ENCODE results near the gene SLC46A3.
"Not testable (repeated sequence)": the region's sequence is repeated elsewhere in the genome, so short reads cannot be mapped to it uniquely, and the experiment has no call there.

SLC46A3 gene, protein sequence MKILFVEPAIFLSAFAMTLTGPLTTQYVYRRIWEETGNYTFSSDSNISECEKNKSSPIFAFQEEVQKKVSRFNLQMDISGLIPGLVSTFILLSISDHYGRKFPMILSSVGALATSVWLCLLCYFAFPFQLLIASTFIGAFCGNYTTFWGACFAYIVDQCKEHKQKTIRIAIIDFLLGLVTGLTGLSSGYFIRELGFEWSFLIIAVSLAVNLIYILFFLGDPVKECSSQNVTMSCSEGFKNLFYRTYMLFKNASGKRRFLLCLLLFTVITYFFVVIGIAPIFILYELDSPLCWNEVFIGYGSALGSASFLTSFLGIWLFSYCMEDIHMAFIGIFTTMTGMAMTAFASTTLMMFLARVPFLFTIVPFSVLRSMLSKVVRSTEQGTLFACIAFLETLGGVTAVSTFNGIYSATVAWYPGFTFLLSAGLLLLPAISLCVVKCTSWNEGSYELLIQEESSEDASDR

DNA sequence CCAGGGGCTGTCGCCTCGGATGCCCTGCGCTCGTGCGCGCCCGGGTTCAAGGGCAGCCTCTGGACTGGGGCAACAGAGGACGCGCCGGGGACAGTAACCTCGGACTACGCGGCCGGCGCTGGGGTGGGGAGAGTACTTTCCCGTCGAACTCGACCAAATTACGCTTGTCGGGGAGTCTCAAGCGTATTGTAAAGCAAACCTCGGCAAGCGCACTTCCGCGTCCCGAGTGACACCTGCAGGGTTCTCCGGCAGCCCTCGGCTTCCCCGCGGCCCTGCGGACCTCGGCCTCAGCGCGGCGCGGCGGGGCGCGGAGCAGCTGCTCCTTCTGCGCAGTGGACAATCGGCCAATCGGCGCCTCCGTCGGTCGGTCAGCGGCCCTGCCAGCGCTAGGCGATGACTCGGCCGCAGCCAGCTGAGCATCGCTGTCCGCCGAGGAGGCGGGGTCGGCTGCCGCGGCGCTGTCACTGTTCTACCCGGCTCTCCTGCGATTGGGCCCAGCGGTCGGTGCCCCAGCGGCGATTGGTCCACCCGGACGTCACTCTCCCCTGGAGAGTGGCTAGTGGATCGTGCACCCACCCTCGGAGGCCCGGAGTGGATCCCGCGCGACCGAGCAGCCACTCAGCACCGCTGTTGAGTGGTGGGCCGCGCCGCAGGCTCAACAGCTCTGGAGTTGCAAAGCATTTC, at the start of gene SLC46A3:
Gene SLC46A3 (minus strand): TSS at position 428 of the 684 bp plus-strand sequence. CDS start 972 bp downstream, outside the sequence.
- DNase-seq (ENCODE audit: low read depth in 4 of 4, low spot score in 1 of 4): peak; percentile 89 to 97 (median 95)

GRCh38 chr13:28763887-28764286, 45.1 kb upstream of the SLC46A3 start:
- DNase-seq (ENCODE audit: low read depth in 4 of 4, low spot score in 1 of 4): no peak

DNA sequence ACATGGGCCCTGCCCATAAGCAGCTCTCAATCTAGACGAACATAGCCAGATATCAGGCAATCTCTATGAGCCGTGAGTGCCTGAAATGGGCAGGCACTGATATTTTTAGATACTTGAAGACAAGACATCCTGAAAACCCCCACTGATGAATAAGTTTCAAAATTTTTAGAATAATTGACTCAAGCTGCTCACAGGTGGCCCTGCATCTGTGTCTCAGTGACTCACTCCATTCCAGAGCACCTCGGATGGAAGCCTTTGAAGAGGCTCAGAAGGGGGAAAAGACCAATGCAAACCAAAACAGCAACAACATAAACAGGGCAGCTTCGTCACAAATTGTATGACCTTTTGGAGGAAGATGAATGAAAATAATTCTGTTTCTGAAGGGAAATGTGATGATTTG, 42.8 kb upstream of the SLC46A3 start:
- no peak for DNase-seq (ENCODE audit: low read depth in 4 of 4, low spot score in 1 of 4)

DNA sequence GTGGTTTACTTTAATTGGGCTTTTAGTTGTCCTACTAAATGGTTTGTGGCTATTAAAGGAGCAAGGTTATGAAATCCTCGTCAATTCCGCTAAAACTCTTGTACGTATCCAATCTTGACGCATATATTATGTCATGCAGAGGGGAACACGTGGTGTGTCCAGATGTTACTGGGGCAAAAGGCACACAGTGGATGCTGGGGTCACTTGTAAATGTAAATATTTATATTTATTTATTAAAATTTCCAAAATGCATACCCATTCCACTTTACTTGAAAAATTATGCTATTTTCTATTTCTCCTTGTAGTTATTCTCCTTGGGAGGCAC, 36.7 kb upstream of the SLC46A3 start:
- no peak for DNase-seq (ENCODE audit: low read depth in 4 of 4, low spot score in 1 of 4)

- no peak for DNase-seq (ENCODE audit: low read depth in 4 of 4, low spot score in 1 of 4)
These were observed 36.2 kb upstream of the SLC46A3 start for GRCh38 chr13:28754698-28755545.

DNA sequence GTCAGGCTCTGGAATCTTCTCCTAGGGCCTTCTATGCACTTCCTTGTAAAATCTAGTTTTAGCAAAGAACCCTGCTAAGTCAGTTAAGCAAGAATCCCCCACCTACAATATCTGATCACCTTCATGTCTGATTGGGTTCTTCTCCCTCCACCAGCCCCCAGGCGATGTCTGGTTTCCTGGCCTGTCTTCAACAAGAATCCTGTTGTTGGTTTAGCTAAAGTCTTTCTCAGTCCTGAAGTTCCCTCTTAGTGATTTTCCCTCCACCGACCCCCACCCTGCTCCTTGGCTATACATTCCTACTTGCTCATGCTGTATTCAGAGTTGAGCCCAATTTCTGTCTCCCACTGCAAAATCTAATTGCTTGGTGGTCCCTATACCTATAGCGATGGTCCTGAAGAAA, 35.2 kb upstream of the SLC46A3 start:
- DNase-seq (ENCODE audit: low read depth in 4 of 4, low spot score in 1 of 4): no peak

- DNase-seq (ENCODE audit: low read depth in 4 of 4, low spot score in 1 of 4): no peak
These were observed 34.6 kb upstream of the SLC46A3 start for GRCh38 chr13:28753208-28753892.

GRCh38 chr13:28751175-28751960, 32.6 kb upstream of the SLC46A3 start:
- no peak for DNase-seq (ENCODE audit: low read depth in 4 of 4, low spot score in 1 of 4)

- no peak for DNase-seq (ENCODE audit: low read depth in 4 of 4, low spot score in 1 of 4)
These were observed 31.6 kb upstream of the SLC46A3 start for GRCh38 chr13:28750187-28751045.

GRCh38 chr13:28747851-28748250, 29.1 kb upstream of the SLC46A3 start:
- DNase-seq (ENCODE audit: low read depth in 4 of 4, low spot score in 1 of 4): no peak

- DNase-seq (ENCODE audit: low read depth in 4 of 4, low spot score in 1 of 4): no peak
These were observed 27.5 kb upstream of the SLC46A3 start for GRCh38 chr13:28746287-28746612.

DNA sequence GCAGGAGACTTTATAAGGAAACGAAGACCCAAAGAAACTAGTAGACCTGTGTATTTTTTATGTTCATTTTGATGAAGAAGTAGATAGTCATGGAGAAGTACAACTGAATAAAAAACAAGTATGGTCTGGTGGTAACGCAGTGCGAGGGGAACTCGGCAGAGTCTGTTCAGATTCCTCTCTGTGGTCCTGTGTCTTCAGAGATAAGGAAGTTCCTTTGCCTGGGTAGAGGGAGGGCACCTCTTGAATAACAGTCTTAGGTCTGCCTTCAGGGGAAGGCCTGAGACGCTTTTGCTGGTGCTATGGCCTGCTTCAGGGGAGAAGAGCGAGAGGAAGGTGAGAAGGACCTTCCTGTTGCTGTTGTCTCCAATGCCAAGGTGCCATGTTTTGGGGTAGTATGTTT, 25.9 kb upstream of the SLC46A3 start:
- DNase-seq (ENCODE audit: low read depth in 4 of 4, low spot score in 1 of 4): no peak

- DNase-seq (ENCODE audit: low read depth in 4 of 4, low spot score in 1 of 4): no peak
These were observed 25.3 kb upstream of the SLC46A3 start for GRCh38 chr13:28744091-28744536.

DNA sequence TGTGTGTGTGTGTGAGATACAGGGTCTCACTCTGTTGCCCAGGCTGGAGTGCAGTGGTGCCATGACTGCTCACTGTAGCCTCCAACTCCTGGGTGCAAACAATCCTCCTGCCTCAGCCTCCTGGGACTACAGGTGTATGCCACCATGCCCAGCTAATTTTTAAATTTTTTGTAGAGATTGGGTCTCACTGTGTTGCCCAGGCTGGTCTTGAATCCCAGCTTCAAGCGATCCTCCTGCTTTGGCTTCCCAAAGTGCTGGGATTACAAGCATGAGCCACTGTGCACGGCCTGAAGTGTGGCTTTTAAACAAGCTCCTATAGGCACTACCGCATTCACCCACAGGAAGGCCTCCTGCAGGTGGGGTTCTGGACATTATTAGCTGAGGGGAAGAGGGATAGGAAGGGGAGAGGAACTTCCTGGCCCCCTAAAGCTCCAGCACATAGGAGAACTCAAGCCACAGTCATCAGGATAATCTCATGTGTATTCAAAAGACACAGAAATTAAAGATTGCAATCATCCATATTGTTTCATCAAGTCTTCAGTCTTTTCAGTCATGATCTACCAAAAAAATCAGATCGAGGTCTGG, 24.8 kb upstream of the SLC46A3 start:
- no peak for DNase-seq (ENCODE audit: low read depth in 4 of 4, low spot score in 1 of 4)

GRCh38 chr13:28743020-28743419, 24.2 kb upstream of the SLC46A3 start:
- no peak for DNase-seq (ENCODE audit: low read depth in 4 of 4, low spot score in 1 of 4)

DNA sequence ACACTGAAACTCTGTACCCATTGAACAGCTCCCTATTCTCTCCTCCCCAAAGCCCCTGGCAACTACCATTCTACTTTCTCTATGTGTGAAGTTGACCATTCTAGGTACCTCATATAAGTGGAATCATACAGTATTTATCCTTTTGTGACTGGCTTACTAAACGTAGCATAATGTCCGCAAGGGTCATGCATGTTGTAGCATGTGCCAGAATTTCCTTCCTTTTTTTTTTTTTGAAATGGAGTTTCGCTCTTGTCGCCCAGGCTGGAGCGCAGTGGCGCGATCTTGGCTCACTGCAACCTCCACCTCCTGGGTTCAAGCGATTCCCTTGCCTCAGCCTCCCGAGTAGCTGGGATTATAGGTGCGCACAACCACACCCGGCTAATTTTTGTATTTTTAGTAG, 23.7 kb upstream of the SLC46A3 start:
- not testable (repeated sequence) for DNase-seq (ENCODE audit: low read depth in 4 of 4, low spot score in 1 of 4)

DNA sequence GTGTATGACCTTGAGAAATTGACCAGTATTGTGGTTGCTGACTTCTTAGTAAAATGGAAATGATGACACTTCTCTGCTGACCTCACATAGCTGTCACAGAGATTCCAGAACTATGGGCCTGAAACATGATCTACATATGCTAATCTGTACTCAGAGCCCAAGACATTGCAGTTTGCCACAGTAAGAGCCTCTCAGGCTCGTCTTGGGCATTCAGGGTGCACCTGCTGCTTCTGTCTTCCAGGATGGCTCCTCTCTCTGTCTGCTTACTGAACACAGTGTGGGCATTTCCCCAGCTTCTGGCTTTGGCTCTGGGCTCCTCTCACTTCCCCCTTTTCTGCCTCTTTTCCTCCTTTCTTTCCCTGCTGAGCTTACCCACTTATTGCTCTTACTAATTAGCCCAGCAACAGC, 22.3 kb upstream of the SLC46A3 start:
- DNase-seq (ENCODE audit: low read depth in 4 of 4, low spot score in 1 of 4): no peak

GRCh38 chr13:28739376-28739775, 20.6 kb upstream of the SLC46A3 start:
- no peak for DNase-seq (ENCODE audit: low read depth in 4 of 4, low spot score in 1 of 4)

GRCh38 chr13:28735481-28736029, 16.8 kb upstream of the SLC46A3 start:
- DNase-seq (ENCODE audit: low read depth in 4 of 4, low spot score in 1 of 4): no peak
